ENCODE measurements around the gene TMA7B.
A peak's percentile ranks its signal among the peaks of the same experiment; 100 is the strongest.

TMA7B gene

DNA sequence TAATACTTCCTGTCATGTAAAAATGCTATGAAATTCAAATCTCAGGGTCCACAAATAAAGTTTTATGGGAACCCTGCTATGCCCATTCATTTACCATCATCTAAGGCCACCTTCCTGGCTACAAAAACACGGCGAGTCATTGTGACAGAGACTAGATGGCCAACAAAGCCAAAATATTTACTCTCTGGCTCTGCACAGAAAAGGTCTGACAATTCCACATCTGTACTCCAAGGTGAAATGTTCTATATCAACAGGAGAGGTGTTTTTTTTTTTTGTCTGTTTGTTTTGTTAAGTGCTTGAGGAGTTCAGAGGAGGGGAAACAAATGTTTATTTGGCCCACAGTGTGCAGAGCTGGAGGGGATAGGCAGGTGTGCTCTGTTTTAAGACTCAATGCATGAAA lies 18.6 kb upstream of the TMA7B start:
- H3K27ac ChIP-seq, result no peak overlapping the region

DNA sequence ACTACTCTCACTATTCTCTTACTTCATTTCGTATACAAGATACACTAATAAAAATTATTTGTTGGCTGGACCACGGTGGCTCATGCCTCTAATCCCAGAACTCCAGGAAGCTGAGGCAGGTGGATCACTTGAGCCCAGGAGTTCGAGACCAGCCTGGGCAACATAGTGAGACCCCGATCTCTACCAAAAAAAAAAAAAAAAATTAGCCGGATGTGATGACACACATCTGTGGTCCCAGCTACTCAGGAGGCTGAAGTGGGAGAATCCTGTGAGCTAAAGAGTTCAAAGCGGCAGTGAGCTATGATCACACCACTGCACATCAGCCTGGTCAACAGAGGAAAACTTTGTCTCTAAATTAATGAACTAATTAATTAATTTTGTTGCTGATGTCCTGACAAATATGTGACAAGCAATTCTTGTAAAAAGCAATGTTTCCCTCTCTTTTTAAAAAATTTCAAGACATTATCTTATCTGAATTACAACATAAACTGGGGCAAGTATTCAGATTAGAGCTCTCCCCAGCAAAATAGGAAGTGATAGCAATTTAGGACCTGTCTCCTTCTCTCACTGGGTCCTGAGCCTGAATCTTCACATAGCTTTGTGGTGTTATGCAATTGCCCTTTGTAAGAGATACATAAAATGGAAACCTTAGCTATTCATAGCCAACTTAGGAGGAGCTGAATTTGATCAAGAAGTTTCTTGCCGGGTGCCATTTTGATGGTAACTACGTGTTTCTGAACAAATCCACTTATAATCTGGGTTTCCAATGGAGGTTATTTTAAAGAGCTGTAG lies 17.6 kb upstream of the TMA7B start:
- H3K27ac ChIP-seq, result no peak overlapping the region
- TF ChIP-seq ZFX (IDR thresholded peaks at IDR 0.05), result no peak
- TF ChIP-seq, protein P1, sequence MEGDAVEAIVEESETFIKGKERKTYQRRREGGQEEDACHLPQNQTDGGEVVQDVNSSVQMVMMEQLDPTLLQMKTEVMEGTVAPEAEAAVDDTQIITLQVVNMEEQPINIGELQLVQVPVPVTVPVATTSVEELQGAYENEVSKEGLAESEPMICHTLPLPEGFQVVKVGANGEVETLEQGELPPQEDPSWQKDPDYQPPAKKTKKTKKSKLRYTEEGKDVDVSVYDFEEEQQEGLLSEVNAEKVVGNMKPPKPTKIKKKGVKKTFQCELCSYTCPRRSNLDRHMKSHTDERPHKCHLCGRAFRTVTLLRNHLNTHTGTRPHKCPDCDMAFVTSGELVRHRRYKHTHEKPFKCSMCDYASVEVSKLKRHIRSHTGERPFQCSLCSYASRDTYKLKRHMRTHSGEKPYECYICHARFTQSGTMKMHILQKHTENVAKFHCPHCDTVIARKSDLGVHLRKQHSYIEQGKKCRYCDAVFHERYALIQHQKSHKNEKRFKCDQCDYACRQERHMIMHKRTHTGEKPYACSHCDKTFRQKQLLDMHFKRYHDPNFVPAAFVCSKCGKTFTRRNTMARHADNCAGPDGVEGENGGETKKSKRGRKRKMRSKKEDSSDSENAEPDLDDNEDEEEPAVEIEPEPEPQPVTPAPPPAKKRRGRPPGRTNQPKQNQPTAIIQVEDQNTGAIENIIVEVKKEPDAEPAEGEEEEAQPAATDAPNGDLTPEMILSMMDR (conservative IDR thresholded peaks at IDR 0.05), result no peak

More for the DNA sequence above, 18.6 kb upstream of the TMA7B start:
- TF ChIP-seq ZFX (IDR thresholded peaks at IDR 0.05), result no peak
- TF ChIP-seq, protein P1 (conservative IDR thresholded peaks at IDR 0.05), result no peak

DNA sequence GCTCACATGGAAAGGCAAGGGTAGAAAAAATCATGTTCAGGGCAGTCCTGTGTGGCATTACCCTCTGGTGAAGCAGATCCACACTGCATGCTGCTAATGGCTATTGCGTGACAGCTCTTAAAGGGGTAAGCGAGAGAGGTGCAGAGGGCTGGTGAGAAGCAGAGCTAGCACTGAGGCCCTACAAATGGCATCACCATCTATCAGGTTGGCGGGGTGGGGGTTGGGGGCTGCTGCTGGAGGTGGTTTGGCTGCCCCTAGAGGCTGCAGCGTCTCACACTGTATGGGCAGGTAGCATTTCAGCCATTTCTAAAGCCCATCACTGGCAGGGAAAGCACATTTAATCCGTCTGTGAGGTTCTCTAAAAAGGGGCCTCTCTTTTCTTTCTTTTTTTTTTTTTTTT lies 16.9 kb upstream of the TMA7B start:
- no peak overlapping the region for H3K27ac ChIP-seq

DNA sequence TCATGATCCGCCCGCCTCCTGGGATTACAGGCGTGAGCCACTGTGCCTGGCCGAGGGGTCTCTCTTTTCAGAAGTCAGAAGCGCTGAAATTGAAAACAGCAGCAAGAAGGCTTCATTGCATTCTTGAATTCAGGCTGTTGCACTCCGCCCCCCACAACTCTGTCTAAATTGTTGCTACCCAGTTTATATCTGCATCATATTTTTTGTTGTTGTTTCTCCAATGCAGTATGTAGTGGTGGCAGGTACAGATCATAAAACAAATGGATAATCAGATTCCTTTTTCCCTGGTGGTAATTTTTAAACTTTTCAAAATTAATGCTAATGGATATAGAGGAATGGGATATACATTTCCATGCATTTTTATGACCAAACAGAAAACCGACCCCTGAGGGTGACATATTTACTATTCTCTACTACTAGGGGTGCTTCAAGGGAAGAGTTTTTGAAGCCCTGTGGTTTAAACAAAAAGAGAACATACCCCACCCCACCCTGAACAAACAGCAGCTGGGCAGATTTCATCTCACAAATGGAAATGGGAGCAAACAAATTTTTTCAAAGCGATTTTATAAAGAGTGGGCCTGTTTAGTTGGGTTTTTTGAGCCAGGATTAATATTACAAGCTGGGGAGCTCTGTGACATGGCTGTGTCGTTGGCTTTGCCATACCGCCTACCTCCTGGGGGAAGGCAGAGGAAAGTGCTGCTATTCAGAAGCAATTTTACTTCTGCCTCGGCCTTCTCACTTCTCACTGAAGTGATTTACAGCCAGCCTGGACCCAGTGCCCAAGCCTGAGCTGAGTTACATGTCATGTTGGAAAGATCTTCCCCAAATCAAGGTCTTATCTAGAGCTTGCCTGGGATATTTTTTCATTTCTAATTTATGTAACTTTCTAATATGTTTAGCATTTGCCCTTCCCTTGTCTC lies 16.0 kb upstream of the TMA7B start:
- TF ChIP-seq, protein P1 (conservative IDR thresholded peaks at IDR 0.05), result no peak
- TF ChIP-seq ZFX (IDR thresholded peaks at IDR 0.05), result no peak
- no peak overlapping the region for H3K27ac ChIP-seq

More for the DNA sequence above, 16.9 kb upstream of the TMA7B start:
- TF ChIP-seq, protein P1 (conservative IDR thresholded peaks at IDR 0.05), result peak; percentile 35
- no peak for TF ChIP-seq ZFX (IDR thresholded peaks at IDR 0.05)

DNA sequence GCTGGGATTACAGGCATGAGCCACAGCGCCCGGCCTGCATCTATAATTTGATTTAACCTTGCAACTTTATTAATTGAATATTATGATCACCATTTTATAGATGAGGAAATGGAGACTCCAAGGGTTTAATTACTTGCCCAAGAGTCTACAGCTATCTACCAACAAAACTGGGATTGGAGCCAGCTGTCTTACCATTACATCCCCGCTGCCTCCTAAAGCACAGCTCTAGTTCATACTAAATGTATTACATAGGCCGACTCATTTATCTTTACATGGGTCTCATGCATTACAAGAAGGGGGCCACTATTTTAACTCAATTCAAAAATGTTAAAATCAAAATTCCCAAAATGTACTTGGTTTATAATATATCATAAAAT lies 14.1 kb upstream of the TMA7B start:
- no peak for TF ChIP-seq ZFX (IDR thresholded peaks at IDR 0.05)
- TF ChIP-seq, protein P1 (conservative IDR thresholded peaks at IDR 0.05), result no peak
- H3K27ac ChIP-seq, result no peak overlapping the region

DNA sequence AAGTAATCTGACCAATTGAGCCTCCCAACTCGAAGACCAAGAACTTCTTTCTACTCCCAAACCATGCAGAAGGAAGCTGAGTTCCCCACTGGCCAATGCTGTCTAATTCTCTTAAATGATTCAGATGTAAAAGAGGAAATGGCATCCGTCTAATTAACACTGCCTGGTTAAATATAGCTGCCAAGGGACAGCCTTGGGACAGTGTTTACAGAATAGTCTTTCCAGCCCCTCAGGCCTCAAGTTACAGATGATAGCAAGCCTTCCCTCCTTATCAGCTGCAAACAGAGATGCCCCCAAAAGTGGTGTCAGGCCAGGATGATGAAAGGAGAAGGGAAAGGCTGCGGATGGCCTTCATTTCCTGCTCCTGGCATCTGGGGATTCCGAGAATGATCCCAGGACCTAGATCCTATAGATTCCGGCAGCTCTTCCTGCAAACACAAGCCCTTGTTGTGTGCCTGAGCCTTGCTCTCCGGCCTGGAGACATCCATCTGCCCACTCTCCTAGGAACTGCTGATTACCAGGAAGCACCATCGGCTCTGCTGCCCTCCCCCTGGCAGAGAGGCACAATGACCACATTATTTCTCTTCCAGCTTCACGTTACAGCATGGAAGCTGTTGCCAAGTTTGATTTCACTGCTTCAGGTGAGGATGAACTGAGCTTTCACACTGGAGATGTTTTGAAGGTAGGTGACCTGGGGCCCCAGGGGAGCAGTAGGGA lies 13.5 kb upstream of the TMA7B start:
- TF ChIP-seq, protein P1 (conservative IDR thresholded peaks at IDR 0.05), result no peak
- no peak overlapping the region for H3K27ac ChIP-seq
